ENCODE results near the gene VLDLR. TPM values are rescaled to one million over a fixed set of nuclear protein-coding genes. Genes with fewer than 3 reads are reported as not detected.

The VLDLR gene
- total RNA-seq, 1 experiment from 2014 or later = 4.5 TPM

DNA sequence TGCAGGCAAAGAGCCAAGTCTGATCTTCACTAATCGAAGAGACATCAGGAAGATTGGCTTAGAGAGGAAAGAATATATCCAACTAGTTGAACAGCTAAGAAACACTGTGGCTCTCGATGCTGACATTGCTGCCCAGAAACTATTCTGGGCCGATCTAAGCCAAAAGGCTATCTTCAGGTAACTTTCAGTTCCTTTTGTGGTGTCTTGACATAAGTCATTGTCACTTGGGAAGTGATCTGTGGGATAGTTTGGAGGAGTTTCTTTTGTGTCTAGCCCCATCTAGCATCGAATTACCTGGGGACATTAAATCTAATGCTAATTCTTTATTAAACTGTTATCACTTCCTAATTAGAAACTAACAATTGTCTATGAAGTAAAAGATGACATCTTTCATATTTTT lies 24.0 kb downstream of the VLDLR start:
- Histone ChIP-seq H3K27ac (ENCODE audit: low read depth, low read length, poor library complexity, severe bottlenecking) (no peak overlapping the region), H3K9me3 (ENCODE audit: low read depth, low read length, poor library complexity, severe bottlenecking) (no peaks in the 10 kb centered on the region), H3K4me3 (ENCODE audit: low read depth, low read length, poor library complexity, severe bottlenecking) (no peak overlapping the region), H3K4me1 (ENCODE audit: insufficient read depth, low read length, poor library complexity, severe bottlenecking) (no peaks in the 10 kb centered on the region), H3K36me3 (ENCODE audit: insufficient read depth, low read length, poor library complexity, severe bottlenecking) (no peaks in the 10 kb centered on the region), H3K27me3 (replicated peaks; ENCODE audit: insufficient read depth, low read depth, low read length, poor library complexity) (no peaks in the 10 kb centered on the region)
- POLR2A ChIA-PET (ENCODE audit: low non-redundant PET) = interaction anchor here (0.6 kb wide), 1 partner anchor 20 kb away, joined by 3 read pairs; no protein-coding TSS in a partner anchor
- BruUV-seq (replicated peaks) = no TSS peak
- CTCF ChIA-PET = no interaction called here
- intact Hi-C loops (cut with micrococcal nuclease; ENCODE audit: unreplicated experiment) = no loop called here
- TF ChIP-seq EZH2 (IDR thresholded peaks at IDR 0.05; ENCODE audit: borderline replicate concordance, low read depth, low read length, poor library complexity, severe bottlenecking) = no peak
- TF ChIP-seq, protein P1, sequence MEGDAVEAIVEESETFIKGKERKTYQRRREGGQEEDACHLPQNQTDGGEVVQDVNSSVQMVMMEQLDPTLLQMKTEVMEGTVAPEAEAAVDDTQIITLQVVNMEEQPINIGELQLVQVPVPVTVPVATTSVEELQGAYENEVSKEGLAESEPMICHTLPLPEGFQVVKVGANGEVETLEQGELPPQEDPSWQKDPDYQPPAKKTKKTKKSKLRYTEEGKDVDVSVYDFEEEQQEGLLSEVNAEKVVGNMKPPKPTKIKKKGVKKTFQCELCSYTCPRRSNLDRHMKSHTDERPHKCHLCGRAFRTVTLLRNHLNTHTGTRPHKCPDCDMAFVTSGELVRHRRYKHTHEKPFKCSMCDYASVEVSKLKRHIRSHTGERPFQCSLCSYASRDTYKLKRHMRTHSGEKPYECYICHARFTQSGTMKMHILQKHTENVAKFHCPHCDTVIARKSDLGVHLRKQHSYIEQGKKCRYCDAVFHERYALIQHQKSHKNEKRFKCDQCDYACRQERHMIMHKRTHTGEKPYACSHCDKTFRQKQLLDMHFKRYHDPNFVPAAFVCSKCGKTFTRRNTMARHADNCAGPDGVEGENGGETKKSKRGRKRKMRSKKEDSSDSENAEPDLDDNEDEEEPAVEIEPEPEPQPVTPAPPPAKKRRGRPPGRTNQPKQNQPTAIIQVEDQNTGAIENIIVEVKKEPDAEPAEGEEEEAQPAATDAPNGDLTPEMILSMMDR (conservative IDR thresholded peaks at IDR 0.05; ENCODE audit: low read depth, low read length) = no peak
- DNase-seq (ENCODE audit: low spot score) = no peak

DNA sequence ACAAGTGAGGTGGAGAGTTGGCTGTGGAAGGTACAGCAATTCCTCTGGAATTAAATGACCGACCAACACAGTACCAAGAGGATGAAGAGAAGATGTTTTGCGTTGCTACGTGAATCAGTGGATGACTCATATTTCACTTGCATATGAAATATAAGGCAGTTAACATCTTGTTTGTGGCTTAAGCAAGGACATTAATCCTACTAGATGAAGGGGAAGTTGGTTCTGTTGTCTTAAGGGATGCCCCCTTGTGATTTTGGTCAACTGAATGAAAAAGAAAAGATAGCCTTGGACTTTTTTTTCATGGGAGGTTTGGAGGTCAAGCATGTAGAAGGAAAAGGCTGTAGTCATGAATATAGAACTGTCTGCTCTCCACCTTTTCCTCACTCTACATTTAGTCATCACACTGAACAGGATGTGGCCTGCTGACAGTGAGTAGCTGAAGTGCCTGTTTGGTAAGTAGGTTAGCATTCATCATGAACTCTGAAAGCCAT lies 33.9 kb downstream of the VLDLR start:
- no TSS peak for BruUV-seq (replicated peaks)
- Histone ChIP-seq H3K9me3 (ENCODE audit: low read depth, low read length, poor library complexity, severe bottlenecking) (no peaks in the 10 kb centered on the region), H3K27ac (ENCODE audit: low read depth, low read length, poor library complexity, severe bottlenecking) (no peak overlapping the region), H3K4me1 (ENCODE audit: insufficient read depth, low read length, poor library complexity, severe bottlenecking) (no peaks in the 10 kb centered on the region), H3K4me3 (ENCODE audit: low read depth, low read length, poor library complexity, severe bottlenecking) (no peak overlapping the region), H3K27me3 (replicated peaks; ENCODE audit: insufficient read depth, low read depth, low read length, poor library complexity) (no peaks in the 10 kb centered on the region), H3K36me3 (ENCODE audit: insufficient read depth, low read length, poor library complexity, severe bottlenecking) (peaks cover 3% of the 10 kb centered on the region)
- intact Hi-C loops (cut with micrococcal nuclease; ENCODE audit: unreplicated experiment) = no loop called here
- POLR2A ChIA-PET (ENCODE audit: low non-redundant PET) = no interaction called here
- CTCF ChIA-PET = no interaction called here
- no peak for TF ChIP-seq EZH2 (IDR thresholded peaks at IDR 0.05; ENCODE audit: borderline replicate concordance, low read depth, low read length, poor library complexity, severe bottlenecking)
- TF ChIP-seq, protein P1 (conservative IDR thresholded peaks at IDR 0.05; ENCODE audit: low read depth, low read length) = no peak
- peak; percentile 7 for DNase-seq (ENCODE audit: low spot score)

DNA sequence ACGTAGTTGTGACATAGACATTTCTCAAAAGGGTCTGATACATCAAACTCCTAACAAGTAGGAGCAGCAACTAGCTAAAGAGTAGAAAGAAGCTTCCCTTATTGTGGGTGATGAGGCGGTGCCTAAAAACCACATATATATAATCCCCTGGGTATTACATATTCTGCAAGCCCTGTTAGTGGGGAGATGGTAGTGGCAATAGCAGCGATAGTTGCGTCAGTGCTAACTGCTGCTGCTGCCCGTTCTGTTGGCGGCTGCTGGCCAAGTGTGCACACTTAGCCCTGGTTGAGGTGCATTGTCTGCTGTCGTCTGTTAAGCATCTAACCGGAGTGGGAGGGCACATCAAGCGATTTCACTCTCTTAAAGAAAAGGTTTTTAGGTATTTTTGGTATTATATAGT lies 35.8 kb downstream of the VLDLR start:
- Histone ChIP-seq H3K36me3 (ENCODE audit: insufficient read depth, low read length, poor library complexity, severe bottlenecking) (peaks cover 3% of the 10 kb centered on the region), H3K27ac (ENCODE audit: low read depth, low read length, poor library complexity, severe bottlenecking) (no peak overlapping the region), H3K27me3 (replicated peaks; ENCODE audit: insufficient read depth, low read depth, low read length, poor library complexity) (no peaks in the 10 kb centered on the region), H3K9me3 (ENCODE audit: low read depth, low read length, poor library complexity, severe bottlenecking) (no peaks in the 10 kb centered on the region), H3K4me1 (ENCODE audit: insufficient read depth, low read length, poor library complexity, severe bottlenecking) (no peaks in the 10 kb centered on the region), H3K4me3 (ENCODE audit: low read depth, low read length, poor library complexity, severe bottlenecking) (no peak overlapping the region)
- intact Hi-C loops (cut with micrococcal nuclease; ENCODE audit: unreplicated experiment) = no loop called here
- ChIA-PET POLR2A (ENCODE audit: low non-redundant PET) (no interaction called here), CTCF (no interaction called here)
- TF ChIP-seq, protein P1 (conservative IDR thresholded peaks at IDR 0.05; ENCODE audit: low read depth, low read length) = no peak
- no peak for TF ChIP-seq EZH2 (IDR thresholded peaks at IDR 0.05; ENCODE audit: borderline replicate concordance, low read depth, low read length, poor library complexity, severe bottlenecking)
- no peak for DNase-seq (ENCODE audit: low spot score)
- BruUV-seq (replicated peaks) = no TSS peak
